Measurements from ENCODE around the gene SEMA7A.

- no peak for TF ChIP-seq POLR2AphosphoS5 (IDR thresholded peaks at IDR 0.05; ENCODE audit: low read depth, low read length)
- no peak for TF ChIP-seq POLR2A (IDR thresholded peaks at IDR 0.05; ENCODE audit: low read depth, low read length)
- no peak for TF ChIP-seq TAF1 (IDR thresholded peaks at IDR 0.05; ENCODE audit: low read depth, low read length)
- no peak for TF ChIP-seq POU2F2 (IDR thresholded peaks at IDR 0.05; ENCODE audit: low read depth, low read length)
- no peak for TF ChIP-seq PAX5 (IDR thresholded peaks at IDR 0.05; ENCODE audit: insufficient read depth, low read length, severe bottlenecking)
- no peak for TF ChIP-seq SPI1 (IDR thresholded peaks at IDR 0.05; ENCODE audit: low read depth, low read length)
Observed at GRCh38 chr15:74392902-74393301, 40.9 kb downstream of the SEMA7A start.
